Pancreas (tissue), 10 donors: ENCODE data around the gene GOLPH3. TPM values are rescaled to one million over a fixed set of nuclear protein-coding genes. Genes with fewer than 3 reads are reported as not detected.

Experiments used
- ATAC-seq, 4 donors: fragments of 200-7000 bp; cut with Tn5 transposase; one replicate each; pipeline versions ENCODE4 v1.8.0 to v1.9.1; 2020; ENCODE audit warnings: mild to moderate bottlenecking in 4 of 4, moderate library complexity in 4 of 4
- DNase-seq, 6 donors: peaks; one replicate each; pipeline ENCODE4 v3.0.0-alpha.2; 2020
- FAIRE-seq: peaks from 2 replicates; lab custom pipeline; 2012; peaks lifted over from hg19 to GRCh38; lab: Jason Lieb, UNC
- H3K27ac ChIP-seq, 4 donors: fragments of 200-600 bp; sonication (generic); 1 replicate in 3 of 4; 2 replicates in 1 of 4; pipeline versions ENCODE4 v1.5.0 to v1.8.0; 2020
- H3K27me3 ChIP-seq, 4 donors: fragments of 200-600 bp; one replicate each; pipeline ENCODE4 v1.8.0; 2021
- H3K36me3 ChIP-seq, 3 donors: fragments of 200-600 bp; sonication (generic) in 1 of 3; one replicate each; pipeline versions ENCODE4 v1.5.0 to v1.8.0; 2020 to 2021
- H3K4me1 ChIP-seq, 3 donors: fragments of 200-600 bp; one replicate each; pipeline ENCODE4 v1.8.0; 2021
- H3K4me3 ChIP-seq, 4 donors: fragments of 200-600 bp; sonication (generic) in 2 of 4; one replicate each; pipeline versions ENCODE4 v1.5.0 to v1.8.0; 2020 to 2021
- H3K9me3 ChIP-seq, 4 donors: fragments of 200-600 bp; one replicate each; pipeline ENCODE4 v1.8.0; 2021
- CTCF ChIP-seq, 4 donors: fragments of 200-600 bp; sonication (generic) in 3 of 4; IDR thresholded peaks; one replicate each; pipeline versions ENCODE4 v1.5.0 to v1.8.0; 2021; ENCODE audit warnings: antibody characterized with exemption in 4 of 4
- WGBS, 2 donors: extraction: QIAGEN DNeasy Blood & Tissue Kit; methylation state at CpG; one replicate each; pipeline ENCODE4 v1.1.7; 2013; 5-methylcytosine and 5-hydroxymethylcytosine counted together
- intact Hi-C, 3 donors: fragments of 100-400 bp; cut with DNase I; formaldehyde crosslinking; loops; one replicate each; pipeline versions ENCODE4 v1.11.1 to v1.14.2; 2022
- polyA plus RNA-seq, 2 donors: library from polyadenylated mRNA; stranded (reverse); fragments of 200-250 nt; gene quantifications; one replicate each; pipeline ENCODE4 v1.2.3, GENCODE V29; 2013
- total RNA-seq, 6 donors: library from RNA; stranded (reverse); fragmentation: NEBNext Ultra II Directional in 4 of 6; extraction: Animal tissue kit (Norgen Biotek cat#: 25700) in 4 of 6; gene quantifications; one replicate each; pipeline versions ENCODE4 v1.2.1 to v1.2.4, GENCODE V29; 2021 to 2023
- donor health status: healthy with polysubstance abuse.
- donor health status: DM: no; HTN: no; CAD: no; lungs with moderate emphysema.
- donor health status: DM: no; HTN: no; CAD: no.
- donor health status: control.
- donor health status: control.
- donor health status: Bipolar disorder and iron deficiency.
- donor health status: DM: yes; HTN: yes; CAD: no.
- donor health status: DM: no; HTN: no; CAD: no.
- donor health status: DM: no; HTN: no; CAD: no.
- donor health status: DM: yes; HTN: yes; CAD: no.

Gene GOLPH3
- total and polyA plus RNA-seq, 8 donors, result 19.9 to 67.0 (median 45.0) TPM

- peak; percentile 70 to 94 (median 92) for ATAC-seq
- Histone ChIP-seq H3K9me3 (no peaks in the 10 kb centered on the region), H3K27me3 (no peaks in the 10 kb centered on the region), H3K4me1 (no peaks in the 10 kb centered on the region), H3K36me3 (no peaks in the 10 kb centered on the region), H3K4me3 (no peak overlapping the region), H3K27ac (no peak overlapping the region)
- no peak for FAIRE-seq
- intact Hi-C loops, result loop anchor here in 1 of 3 donors (10.0 kb wide), 1 partner anchor 508 kb away; no protein-coding TSS in a partner anchor
- WGBS, 2 donors, result 43 to 58% methylated on average over 20 of the region's 20 CpGs
- peak; percentile 17 to 43 (median 32) for TF ChIP-seq CTCF (IDR thresholded peaks at IDR 0.05)
- peak in 3 of 6 donors; percentile 23 to 60 (median 48) for DNase-seq
These were observed 80.9 kb downstream of the GOLPH3 start for GRCh38 chr5:32092938-32093812.

GRCh38 chr5:32090755-32091128, 83.4 kb downstream of the GOLPH3 start:
- TF ChIP-seq CTCF (IDR thresholded peaks at IDR 0.05), result no peak
- 88 to 89% methylated on average over 17 of the region's 17 CpGs for WGBS, 2 donors
- Histone ChIP-seq H3K27ac (no peak overlapping the region), H3K9me3 (no peaks in the 10 kb centered on the region), H3K27me3 (no peaks in the 10 kb centered on the region), H3K4me3 (no peak overlapping the region), H3K36me3 (no peaks in the 10 kb centered on the region), H3K4me1 (no peaks in the 10 kb centered on the region)
- DNase-seq (no peak), ATAC-seq (no peak), FAIRE-seq (no peak)
- intact Hi-C loops, result loop anchor here in 1 of 3 donors (10.0 kb wide), 1 partner anchor 506 kb away; no protein-coding TSS in a partner anchor

GRCh38 chr5:32090026-32090754, 83.9 kb downstream of the GOLPH3 start:
- DNase-seq (no peak), ATAC-seq (no peak), FAIRE-seq (no peak)
- no peak for TF ChIP-seq CTCF (IDR thresholded peaks at IDR 0.05)
- Histone ChIP-seq H3K4me1 (no peaks in the 10 kb centered on the region), H3K36me3 (no peaks in the 10 kb centered on the region), H3K27ac (no peak overlapping the region), H3K27me3 (no peaks in the 10 kb centered on the region), H3K4me3 (no peak overlapping the region), H3K9me3 (no peaks in the 10 kb centered on the region)
- intact Hi-C loops, result loop anchor here in 1 of 3 donors (10.0 kb wide), 1 partner anchor 505 kb away; no protein-coding TSS in a partner anchor
- WGBS, 2 donors, result 88 to 92% methylated on average over 24 of the region's 24 CpGs

GRCh38 chr5:32089146-32090000, 84.7 kb downstream of the GOLPH3 start:
- 89 to 92% methylated on average over 30 of the region's 30 CpGs for WGBS, 2 donors
- Histone ChIP-seq H3K4me3 (no peak overlapping the region), H3K4me1 (no peaks in the 10 kb centered on the region), H3K27ac (no peak overlapping the region), H3K36me3 (no peaks in the 10 kb centered on the region), H3K27me3 (no peaks in the 10 kb centered on the region), H3K9me3 (no peaks in the 10 kb centered on the region)
- no peak for ATAC-seq
- no peak for TF ChIP-seq CTCF (IDR thresholded peaks at IDR 0.05)
- no peak for DNase-seq
- intact Hi-C loops, result no loop called here
- FAIRE-seq, result no peak
